ENCODE measurements around the gene ONECUT3. TPM values are rescaled to one million over a fixed set of nuclear protein-coding genes. Genes with fewer than 3 reads are reported as not detected.

Gene ONECUT3
- polyA plus RNA-seq, 1 donor (not counting 4 experiments of a cell fraction or from before 2014, with no cell fraction given), result 0.01 TPM

GRCh38 chr19:1785310-1785709 is 32.0 kb downstream of the ONECUT3 start:
- H3K9me1 ChIP-seq (ENCODE audit: control insufficient read depth, extremely low read depth, insufficient read depth, low read length), result no peaks in the 10 kb centered on the region
- TF ChIP-seq CTCF (optimal IDR thresholded peaks at IDR 0.05 in 1 of 3, IDR thresholded peaks at IDR 0.05 in 1 of 3, conservative IDR thresholded peaks at IDR 0.05 in 1 of 3; ENCODE audit: extremely low read depth in 1 of 3, insufficient read depth in 2 of 3, low read length in 3 of 3), result no peak
- TF ChIP-seq EZH2 (IDR thresholded peaks at IDR 0.05; ENCODE audit: low read length), result no peak
- no peak overlapping the region for H3K4me2 ChIP-seq (ENCODE audit: control insufficient read depth, extremely low read depth, insufficient read depth, low read depth, low read length)
- no peak overlapping the region for H3K27ac ChIP-seq (ENCODE audit: control insufficient read depth, insufficient read depth, low read length)
- H3K9ac ChIP-seq (ENCODE audit: control insufficient read depth, extremely low read depth, insufficient read depth, low read length), result no peak overlapping the region
- H2AFZ ChIP-seq (ENCODE audit: control insufficient read depth, low read length), result no peak overlapping the region
- no peaks in the 10 kb centered on the region for H3K9me3 ChIP-seq (ENCODE audit: control insufficient read depth, low read depth, low read length)
- FAIRE-seq, result no peak
- dilution Hi-C loops (cut with MboI; ENCODE audit: extremely low pct_ligation_motif_present, low sequenced_read_pairs), result no loop called here
- H3K27me3 ChIP-seq (ENCODE audit: control insufficient read depth, extremely low read depth, insufficient read depth, low read length), result peaks cover 21% of the 10 kb centered on the region
- H3K36me3 ChIP-seq (ENCODE audit: control insufficient read depth in 2 of 2, extremely low read depth in 1 of 2, insufficient read depth in 2 of 2, low read length in 2 of 2), result no peaks in the 10 kb centered on the region
- no peaks in the 10 kb centered on the region for H4K20me1 ChIP-seq (ENCODE audit: control insufficient read depth, extremely low read depth, insufficient read depth, low read length)
- H3K4me1 ChIP-seq (ENCODE audit: control insufficient read depth, extremely low read depth, insufficient read depth, low read length), result no peaks in the 10 kb centered on the region
- no peak for DNase-seq (ENCODE audit: low read depth, low spot score)
- no peaks in the 10 kb centered on the region for H3K79me2 ChIP-seq (ENCODE audit: control insufficient read depth, insufficient read depth, low read length)
- no peak overlapping the region for H3K4me3 ChIP-seq (ENCODE audit: control insufficient read depth in 2 of 3, extremely low read depth in 1 of 3, insufficient read depth in 2 of 3, low read depth in 1 of 3, low read length in 3 of 3)

GRCh38 chr19:1786668-1787067 is 33.4 kb downstream of the ONECUT3 start:
- Histone ChIP-seq H3K9ac (ENCODE audit: control insufficient read depth, extremely low read depth, insufficient read depth, low read length) (no peak overlapping the region), H3K9me1 (ENCODE audit: control insufficient read depth, extremely low read depth, insufficient read depth, low read length) (no peaks in the 10 kb centered on the region), H3K79me2 (ENCODE audit: control insufficient read depth, insufficient read depth, low read length) (no peaks in the 10 kb centered on the region), H3K4me1 (ENCODE audit: control insufficient read depth, extremely low read depth, insufficient read depth, low read length) (no peaks in the 10 kb centered on the region), H3K27ac (ENCODE audit: control insufficient read depth, insufficient read depth, low read length) (no peak overlapping the region), H3K4me2 (ENCODE audit: control insufficient read depth, extremely low read depth, insufficient read depth, low read depth, low read length) (no peak overlapping the region), H3K9me3 (ENCODE audit: control insufficient read depth, low read depth, low read length) (no peaks in the 10 kb centered on the region), H2AFZ (ENCODE audit: control insufficient read depth, low read length) (no peak overlapping the region), H3K27me3 (ENCODE audit: control insufficient read depth, extremely low read depth, insufficient read depth, low read length) (peaks cover 21% of the 10 kb centered on the region), H3K36me3 (ENCODE audit: control insufficient read depth in 2 of 2, extremely low read depth in 1 of 2, insufficient read depth in 2 of 2, low read length in 2 of 2) (no peaks in the 10 kb centered on the region), H3K4me3 (ENCODE audit: control insufficient read depth in 2 of 3, extremely low read depth in 1 of 3, insufficient read depth in 2 of 3, low read depth in 1 of 3, low read length in 3 of 3) (no peak overlapping the region), H4K20me1 (ENCODE audit: control insufficient read depth, extremely low read depth, insufficient read depth, low read length) (no peaks in the 10 kb centered on the region)
- dilution Hi-C loops (cut with MboI; ENCODE audit: extremely low pct_ligation_motif_present, low sequenced_read_pairs), result no loop called here
- no peak for FAIRE-seq
- DNase-seq (ENCODE audit: low read depth, low spot score), result no peak
- TF ChIP-seq EZH2 (IDR thresholded peaks at IDR 0.05; ENCODE audit: low read length), result no peak

DNA sequence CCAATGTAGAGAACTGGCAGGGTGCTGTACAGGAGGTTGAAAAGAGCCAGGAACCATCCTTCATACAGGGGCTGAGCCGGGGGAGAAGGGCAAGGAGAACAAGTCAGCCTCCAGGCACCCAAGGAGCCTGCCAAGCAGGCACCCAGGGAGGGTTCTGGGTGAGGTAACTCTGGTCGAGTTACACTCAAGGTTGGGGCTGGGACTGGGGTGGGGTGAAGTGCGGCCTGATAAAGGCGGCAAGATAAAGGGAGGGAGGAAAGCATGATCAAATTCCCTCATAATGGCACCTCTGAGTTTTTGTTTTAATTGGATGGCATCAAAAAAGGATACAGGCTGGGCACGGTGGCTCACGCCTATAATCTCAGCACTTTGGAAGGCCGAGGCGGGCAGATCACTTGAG is 33.8 kb downstream of the ONECUT3 start:
- Histone ChIP-seq H4K20me1 (ENCODE audit: control insufficient read depth, extremely low read depth, insufficient read depth, low read length) (no peaks in the 10 kb centered on the region), H3K36me3 (ENCODE audit: control insufficient read depth in 2 of 2, extremely low read depth in 1 of 2, insufficient read depth in 2 of 2, low read length in 2 of 2) (no peaks in the 10 kb centered on the region), H3K4me2 (ENCODE audit: control insufficient read depth, extremely low read depth, insufficient read depth, low read depth, low read length) (no peak overlapping the region), H3K4me3 (ENCODE audit: control insufficient read depth in 2 of 3, extremely low read depth in 1 of 3, insufficient read depth in 2 of 3, low read depth in 1 of 3, low read length in 3 of 3) (no peak overlapping the region), H2AFZ (ENCODE audit: control insufficient read depth, low read length) (no peak overlapping the region), H3K9me3 (ENCODE audit: control insufficient read depth, low read depth, low read length) (no peaks in the 10 kb centered on the region), H3K79me2 (ENCODE audit: control insufficient read depth, insufficient read depth, low read length) (no peaks in the 10 kb centered on the region), H3K4me1 (ENCODE audit: control insufficient read depth, extremely low read depth, insufficient read depth, low read length) (no peaks in the 10 kb centered on the region), H3K9ac (ENCODE audit: control insufficient read depth, extremely low read depth, insufficient read depth, low read length) (no peak overlapping the region), H3K27ac (ENCODE audit: control insufficient read depth, insufficient read depth, low read length) (no peak overlapping the region), H3K9me1 (ENCODE audit: control insufficient read depth, extremely low read depth, insufficient read depth, low read length) (no peaks in the 10 kb centered on the region), H3K27me3 (ENCODE audit: control insufficient read depth, extremely low read depth, insufficient read depth, low read length) (peaks cover 19% of the 10 kb centered on the region)
- no peak for FAIRE-seq
- TF ChIP-seq CTCF (optimal IDR thresholded peaks at IDR 0.05 in 1 of 3, IDR thresholded peaks at IDR 0.05 in 1 of 3, conservative IDR thresholded peaks at IDR 0.05 in 1 of 3; ENCODE audit: extremely low read depth in 1 of 3, insufficient read depth in 2 of 3, low read length in 3 of 3) (no peak), EZH2 (IDR thresholded peaks at IDR 0.05; ENCODE audit: low read length) (no peak)
- no peak for DNase-seq (ENCODE audit: low read depth, low spot score)
- dilution Hi-C loops (cut with MboI; ENCODE audit: extremely low pct_ligation_motif_present, low sequenced_read_pairs), result no loop called here

Data from keratinocyte (primary cell).